VCaP (cell line): ENCODE data around the gene SNX32.
A peak's percentile ranks its signal among the peaks of the same experiment; 100 is the strongest.

Experiments
- H3K27ac ChIP-seq: fragments of 450-650 bp; 2 replicates; pipeline ENCODE4 v1.5.1; 2017
- TF ChIP-seq, protein P1 (sequence below): fragments of 450-650 bp; conservative IDR thresholded peaks from 2 replicates; pipeline ENCODE4 v1.5.1; 2017; ENCODE audit warnings: mild to moderate bottlenecking, moderate library complexity

Gene SNX32

DNA sequence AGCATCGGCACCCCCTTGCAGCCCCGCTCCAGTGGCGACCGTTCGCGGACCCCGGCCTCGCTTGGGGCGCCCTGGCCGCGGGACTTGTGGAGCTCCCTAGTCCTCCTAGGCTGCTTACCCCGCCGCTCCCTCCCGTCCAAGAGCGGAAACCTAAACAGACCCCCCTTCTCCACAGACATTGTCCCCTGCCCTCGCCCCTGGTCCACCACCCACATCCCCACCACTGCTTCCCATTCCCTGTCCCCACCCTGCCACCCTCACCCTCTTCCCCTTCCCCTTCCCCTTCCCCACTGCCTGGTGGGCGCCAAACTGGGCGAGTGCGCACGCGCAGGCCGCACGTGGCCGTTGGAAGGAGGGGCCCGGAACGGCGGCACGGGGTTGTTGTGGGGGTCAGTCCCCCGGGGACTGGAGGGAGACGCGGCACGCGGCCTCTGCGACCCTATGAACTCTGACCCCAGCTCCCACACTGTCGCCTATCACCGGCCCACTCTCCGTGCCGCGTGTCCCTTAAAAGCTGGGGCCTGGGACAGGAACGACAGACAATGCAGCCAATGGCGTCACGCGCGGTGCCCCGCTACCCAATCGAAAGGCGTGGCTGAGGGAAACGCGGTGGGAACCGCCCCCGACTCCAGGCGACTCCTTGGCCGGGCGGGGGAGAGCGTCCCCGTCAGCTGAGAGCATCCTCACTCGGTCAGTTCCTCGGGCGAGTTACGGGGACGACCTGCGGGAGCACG, at the start of gene SNX32:
Gene SNX32, plus strand, starts transcription at position 667 of the 734 bp plus-strand sequence. CDS start 103 bp downstream, outside the sequence.
- TF ChIP-seq, protein P1, sequence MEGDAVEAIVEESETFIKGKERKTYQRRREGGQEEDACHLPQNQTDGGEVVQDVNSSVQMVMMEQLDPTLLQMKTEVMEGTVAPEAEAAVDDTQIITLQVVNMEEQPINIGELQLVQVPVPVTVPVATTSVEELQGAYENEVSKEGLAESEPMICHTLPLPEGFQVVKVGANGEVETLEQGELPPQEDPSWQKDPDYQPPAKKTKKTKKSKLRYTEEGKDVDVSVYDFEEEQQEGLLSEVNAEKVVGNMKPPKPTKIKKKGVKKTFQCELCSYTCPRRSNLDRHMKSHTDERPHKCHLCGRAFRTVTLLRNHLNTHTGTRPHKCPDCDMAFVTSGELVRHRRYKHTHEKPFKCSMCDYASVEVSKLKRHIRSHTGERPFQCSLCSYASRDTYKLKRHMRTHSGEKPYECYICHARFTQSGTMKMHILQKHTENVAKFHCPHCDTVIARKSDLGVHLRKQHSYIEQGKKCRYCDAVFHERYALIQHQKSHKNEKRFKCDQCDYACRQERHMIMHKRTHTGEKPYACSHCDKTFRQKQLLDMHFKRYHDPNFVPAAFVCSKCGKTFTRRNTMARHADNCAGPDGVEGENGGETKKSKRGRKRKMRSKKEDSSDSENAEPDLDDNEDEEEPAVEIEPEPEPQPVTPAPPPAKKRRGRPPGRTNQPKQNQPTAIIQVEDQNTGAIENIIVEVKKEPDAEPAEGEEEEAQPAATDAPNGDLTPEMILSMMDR: no peak
- H3K27ac ChIP-seq: peak within 1 kb of the TSS; percentile 28; the same call in 1 of the 2 replicates

DNA sequence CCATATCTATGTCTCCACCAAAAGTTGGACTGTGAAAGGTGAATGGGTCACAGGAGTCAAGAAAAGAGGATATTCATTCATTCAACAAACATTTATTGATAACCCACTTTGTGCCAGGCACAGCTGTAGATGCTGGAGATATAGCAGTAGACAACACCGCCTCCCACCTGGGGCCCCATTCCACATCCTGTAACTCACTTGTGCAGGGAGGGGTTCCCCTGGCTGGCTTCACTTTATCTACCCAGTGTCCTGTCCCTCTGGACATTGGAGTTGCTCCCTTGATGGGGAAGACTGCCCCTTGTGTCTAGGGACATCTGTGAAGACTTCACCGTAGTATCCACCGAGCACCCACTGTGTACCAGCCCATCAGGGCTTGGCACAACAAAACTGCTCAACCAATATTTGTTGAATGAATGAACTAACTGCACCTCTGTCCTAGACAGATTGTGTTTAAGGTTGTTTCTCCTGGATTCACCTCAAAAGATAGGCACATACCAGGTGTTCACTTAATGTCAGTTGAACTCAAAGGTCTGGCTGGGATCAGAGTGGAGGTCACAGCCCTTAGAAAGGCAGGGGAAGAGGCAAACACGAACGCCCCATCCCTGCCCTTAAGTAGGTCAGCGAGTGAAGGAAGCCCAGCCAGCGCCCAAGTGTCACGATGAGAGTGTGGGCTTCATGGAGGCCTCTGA, 48.3 kb upstream of the SNX32 start:
- TF ChIP-seq, protein P1: no peak
- H3K27ac ChIP-seq: peak overlapping the region; percentile 90

DNA sequence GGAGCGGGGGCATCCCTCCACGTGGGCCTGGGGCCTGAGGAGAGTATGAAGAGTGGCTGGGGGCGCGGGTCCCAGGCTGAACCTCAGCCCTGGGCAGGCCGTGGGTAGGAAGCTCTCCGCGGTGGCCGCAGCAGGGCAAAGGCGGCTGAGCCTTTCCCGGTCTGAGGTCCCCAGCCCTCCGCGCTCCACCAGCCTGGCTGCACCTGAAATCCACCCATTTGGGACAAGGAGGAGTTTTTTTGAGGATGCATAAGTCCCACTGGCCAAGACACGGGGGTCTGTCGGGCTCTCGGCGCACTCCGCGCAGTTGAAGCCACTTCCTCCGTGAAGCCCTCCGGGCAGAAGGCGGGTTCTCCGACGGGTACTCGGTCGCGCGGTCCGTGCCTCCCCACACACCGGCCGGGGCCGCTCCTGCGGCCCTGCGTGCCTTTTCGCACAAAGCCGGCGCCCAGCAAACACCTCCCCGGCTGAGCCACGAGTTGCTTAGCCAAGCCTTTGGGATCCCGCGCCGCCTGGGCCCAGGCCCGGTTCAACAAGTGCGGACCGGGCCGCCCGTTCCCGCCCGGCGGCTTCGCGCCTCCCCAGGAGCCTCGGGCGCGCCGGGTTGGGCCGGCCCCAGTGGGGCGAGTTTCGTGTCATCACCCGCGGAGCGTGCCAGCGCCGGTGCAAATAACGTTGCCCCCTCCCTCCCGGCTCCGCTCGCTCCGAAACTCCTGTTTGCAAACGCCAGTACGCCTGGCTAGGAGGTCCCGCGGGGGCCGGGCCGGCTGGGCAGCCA, 47.6 kb upstream of the SNX32 start:
- peak overlapping the region; percentile 90 for H3K27ac ChIP-seq
- TF ChIP-seq, protein P1: no peak

DNA sequence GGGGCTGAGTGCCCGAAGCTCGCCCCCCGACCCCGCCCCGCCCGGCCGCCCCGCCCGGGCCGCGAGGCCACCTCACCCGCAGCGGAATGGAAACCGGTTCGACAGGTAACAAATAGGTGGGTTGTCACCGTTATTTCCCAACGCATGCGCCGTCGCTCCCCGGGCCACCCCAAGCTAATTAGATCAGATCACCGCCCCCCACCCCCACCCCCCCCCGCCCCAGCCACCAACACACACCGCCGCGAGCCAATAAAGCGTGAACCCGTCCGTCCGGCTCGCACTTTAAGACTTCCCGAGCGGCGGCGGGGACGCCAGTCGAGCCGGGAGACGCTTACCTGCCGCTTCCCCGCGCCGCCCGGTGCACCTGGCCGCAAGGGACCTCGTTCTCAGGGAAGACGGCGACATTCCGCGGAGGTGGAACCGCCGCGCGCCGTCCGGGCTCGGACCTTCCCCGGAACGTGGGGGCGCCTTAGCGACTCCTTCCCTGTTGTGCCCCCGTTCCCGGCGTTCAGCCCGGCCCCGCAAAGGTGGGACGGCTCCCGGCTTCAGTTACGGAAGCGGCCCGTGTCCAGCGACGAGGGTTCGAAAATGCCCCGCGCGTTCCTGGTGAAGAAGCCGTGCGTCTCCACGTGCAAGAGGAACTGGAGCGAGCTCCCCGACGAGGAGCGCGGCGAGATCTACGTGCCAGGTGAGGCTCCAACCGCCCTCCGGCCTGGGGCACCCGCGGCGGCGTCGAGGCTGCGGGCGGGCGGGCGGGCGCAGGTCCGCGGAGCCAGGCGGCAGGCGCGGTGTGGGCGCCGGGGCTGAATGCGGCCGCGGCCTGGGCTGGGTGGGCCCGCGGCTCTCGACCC, 46.8 kb upstream of the SNX32 start, which contains the start of gene OVOL1:
Gene OVOL1, plus strand, starts transcription at position 278 of the 851 bp plus-strand sequence. Its CDS starts 311 bp downstream, at position 589.
- TF ChIP-seq, protein P1: no peak
- H3K27ac ChIP-seq: peak within 1 kb of the TSS; percentile 90

DNA sequence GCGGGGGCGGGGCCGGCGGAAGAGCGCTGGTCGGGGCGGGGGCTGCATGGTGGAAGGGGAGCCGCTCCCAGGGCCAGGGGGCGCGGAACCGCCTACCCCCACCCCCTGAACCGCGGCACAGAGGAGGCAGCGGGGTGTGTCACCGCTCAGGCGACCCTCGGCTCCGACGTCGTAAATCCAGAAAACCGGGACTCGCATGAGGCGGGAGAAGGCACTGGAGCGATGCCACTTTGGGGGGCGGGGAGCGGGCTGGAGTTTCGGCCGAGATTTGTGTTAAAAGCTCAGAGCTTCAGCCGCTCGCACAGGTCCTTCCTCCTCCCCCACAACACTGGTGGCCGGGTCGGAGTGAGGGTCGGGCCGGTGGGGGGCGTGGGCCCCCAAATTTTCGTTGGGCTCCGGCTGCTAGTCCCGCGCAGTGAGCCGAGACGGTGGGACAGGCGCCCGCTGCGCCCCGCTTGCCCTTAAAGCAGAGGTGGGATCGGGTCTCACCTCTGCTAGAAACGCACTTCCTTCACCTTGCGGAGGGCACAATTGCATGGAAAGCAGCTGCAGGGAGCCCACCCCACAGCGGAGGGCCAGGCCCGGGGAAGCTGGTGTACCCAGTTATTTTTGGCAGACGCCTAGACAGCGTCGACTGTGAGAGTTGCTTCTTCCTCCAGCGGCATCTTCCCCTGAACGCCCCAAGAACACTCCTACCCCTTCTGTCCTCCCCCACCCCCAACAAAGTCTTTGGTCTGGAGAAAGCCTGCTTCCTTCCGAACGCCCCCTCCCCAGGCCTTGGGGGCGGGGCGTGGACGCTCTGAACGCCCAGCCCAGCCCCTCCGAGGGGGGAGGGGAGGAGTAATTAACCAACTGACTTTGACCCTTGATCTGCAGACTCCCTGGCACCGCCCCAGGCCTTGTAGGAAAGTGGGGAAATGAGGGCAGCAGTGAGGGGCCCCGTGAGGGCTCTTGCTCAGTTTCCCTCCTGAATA, 45.8 kb upstream of the SNX32 start:
- TF ChIP-seq, protein P1: no peak
- peak overlapping the region; percentile 90 for H3K27ac ChIP-seq

DNA sequence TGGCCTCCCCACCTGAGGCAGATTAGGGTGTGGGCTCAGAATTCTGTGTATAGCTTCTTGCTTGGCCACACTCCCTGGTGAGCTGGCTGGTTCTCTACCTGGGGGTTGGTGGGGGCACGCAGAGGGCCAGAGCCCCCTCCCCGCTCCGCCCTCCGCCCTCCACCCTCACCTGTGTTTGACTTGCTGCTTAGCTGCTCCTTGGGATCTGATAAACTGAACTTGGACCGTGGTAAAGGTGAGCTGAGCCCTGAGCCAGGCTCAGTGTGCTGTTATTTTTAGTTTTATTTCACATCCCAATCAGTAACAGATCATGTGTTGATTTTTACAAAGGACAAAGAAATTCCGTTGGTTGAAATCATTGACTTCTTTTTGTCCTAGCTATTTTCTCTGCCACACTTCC, 44.9 kb upstream of the SNX32 start:
- H3K27ac ChIP-seq: peak overlapping the region; percentile 90
- TF ChIP-seq, protein P1: no peak
